PC-3 (cell line): ENCODE data around the gene GJE1. TPM values are rescaled to one million over a fixed set of nuclear protein-coding genes. Genes with fewer than 3 reads are reported as not detected.

Experiments
- ATAC-seq: fragments of 200-7000 bp; cut with Tn5 transposase; 2 replicates; pipeline ENCODE4 v1.9.1; 2020; ENCODE audit warnings: mild to moderate bottlenecking, moderate library complexity
- BruUV-seq: library from RNA; stranded (reverse); fragments of 400-500 nt; replicated peaks from 2 replicates; lab custom pipeline; 2021; lab: Mats Ljungman, UMichigan
- CTCF ChIA-PET: fragments of 300-600 bp; sonication (Branson Sonifier 250); formaldehyde crosslinking; loops from one replicate; lab custom pipeline; 2022; ENCODE audit warnings: antibody characterized with exemption; lab: Charles Lee
- POLR2A ChIA-PET: fragments of 300-600 bp; sonication (Branson Sonifier 250); formaldehyde crosslinking; loops from one replicate; lab custom pipeline; 2022; ENCODE audit warnings: antibody characterized with exemption; ENCODE audit not compliant: unreplicated experiment; lab: Charles Lee
- DNase-seq: peaks from one replicate; pipeline ENCODE4 v3.0.0-alpha.2; 2015
- H2AFZ ChIP-seq: fragments of 300-600 bp; sonication (generic); 2 replicates; pipeline ENCODE4 v1.6.0; 2016; ENCODE audit warnings: antibody characterized with exemption, low read length
- H3F3A ChIP-seq: fragments of 300-600 bp; sonication (generic); one replicate; pipeline ENCODE4 v1.6.0; 2017; ENCODE audit warnings: antibody characterized with exemption, low read length, control low read depth, mild to moderate bottlenecking; ENCODE audit not compliant: unreplicated experiment
- H3K27ac ChIP-seq: fragments of 300-600 bp; sonication (generic); 2 replicates; pipeline ENCODE4 v1.5.1; 2016; ENCODE audit warnings: mild to moderate bottlenecking, low read length
- H3K27me3 ChIP-seq: fragments of 300-600 bp; sonication (generic); 2 replicates; pipeline ENCODE4 v1.6.1; 2016; ENCODE audit warnings: low read length, mixed read lengths
- H3K36me3 ChIP-seq: fragments of 300-600 bp; sonication (generic); 2 replicates; pipeline ENCODE4 v1.6.1; 2016; ENCODE audit warnings: low read depth, mixed run types, low read length, mixed read lengths
- H3K4me1 ChIP-seq: fragments of 300-600 bp; sonication (generic); 2 replicates; pipeline ENCODE4 v1.5.1; 2016; ENCODE audit warnings: low read length; ENCODE audit not compliant: insufficient read depth
- H3K4me2 ChIP-seq: fragments of 300-600 bp; sonication (generic); 2 replicates; pipeline ENCODE4 v1.6.0; 2016; ENCODE audit warnings: low read length
- H3K4me3 ChIP-seq: fragments of 300-600 bp; sonication (generic); 2 replicates; pipeline ENCODE4 v1.5.1; 2016; ENCODE audit warnings: mild to moderate bottlenecking, low read length, mixed read lengths
- H3K79me2 ChIP-seq: fragments of 300-600 bp; sonication (generic); 2 replicates; pipeline ENCODE4 v1.6.1; 2017; ENCODE audit warnings: low read length, mixed read lengths
- H3K9ac ChIP-seq: fragments of 300-600 bp; sonication (generic); 2 replicates; pipeline ENCODE4 v1.6.0; 2016; ENCODE audit warnings: mild to moderate bottlenecking, low read length
- H3K9me2 ChIP-seq: fragments of 300-600 bp; sonication (generic); replicated peaks from 2 replicates; pipeline ENCODE4 v1.6.1; 2016; ENCODE audit warnings: mixed run types, low read length, mixed read lengths
- H3K9me3 ChIP-seq: fragments of 300-600 bp; sonication (generic); 2 replicates; pipeline ENCODE4 v1.6.1; 2016; ENCODE audit warnings: low read length, mixed read lengths
- H4K20me1 ChIP-seq: fragments of 300-600 bp; sonication (generic); 2 replicates; pipeline ENCODE4 v1.6.1; 2016; ENCODE audit warnings: low read length, mixed read lengths
- EZH2 ChIP-seq: fragments of 300-600 bp; sonication (generic); IDR thresholded peaks from one replicate; pipeline ENCODE4 v1.6.1; 2017; ENCODE audit warnings: antibody characterized with exemption, mild to moderate bottlenecking, low read length; ENCODE audit not compliant: unreplicated experiment
- EZH2phosphoT487 ChIP-seq: fragments of 300-600 bp; sonication (generic); IDR thresholded peaks from 2 replicates; pipeline ENCODE4 v1.6.1; 2018; ENCODE audit warnings: mild to moderate bottlenecking, antibody characterized with exemption, low read length, borderline replicate concordance
- intact Hi-C: fragments of 100-400 bp; cut with micrococcal nuclease; formaldehyde crosslinking; loops from 2 replicates; pipeline ENCODE4 v1.9.0; 2023
- total RNA-seq: library from RNA; depleted of rRNA; stranded (reverse); fragments of >200 nt; gene quantifications from 2 replicates; pipeline ENCODE4 v1.2.3, GENCODE V29; 2014
- TF ChIP-seq, protein P1 (sequence below): fragments of 300-600 bp; sonication (generic); conservative IDR thresholded peaks from 2 replicates; pipeline ENCODE4 v1.5.1; 2017; ENCODE audit warnings: antibody characterized with exemption, low read depth, mild to moderate bottlenecking, low read length

GJE1 gene
- total RNA-seq, 1 experiment from 2014 or later, result not detected

GRCh38 chr6:142165227-142165626, 32.5 kb downstream of the GJE1 start:
- H3K9me2 ChIP-seq, result no peaks in the 10 kb centered on the region
- H3K27me3 ChIP-seq, result no peaks in the 10 kb centered on the region
- TF ChIP-seq, protein P1, sequence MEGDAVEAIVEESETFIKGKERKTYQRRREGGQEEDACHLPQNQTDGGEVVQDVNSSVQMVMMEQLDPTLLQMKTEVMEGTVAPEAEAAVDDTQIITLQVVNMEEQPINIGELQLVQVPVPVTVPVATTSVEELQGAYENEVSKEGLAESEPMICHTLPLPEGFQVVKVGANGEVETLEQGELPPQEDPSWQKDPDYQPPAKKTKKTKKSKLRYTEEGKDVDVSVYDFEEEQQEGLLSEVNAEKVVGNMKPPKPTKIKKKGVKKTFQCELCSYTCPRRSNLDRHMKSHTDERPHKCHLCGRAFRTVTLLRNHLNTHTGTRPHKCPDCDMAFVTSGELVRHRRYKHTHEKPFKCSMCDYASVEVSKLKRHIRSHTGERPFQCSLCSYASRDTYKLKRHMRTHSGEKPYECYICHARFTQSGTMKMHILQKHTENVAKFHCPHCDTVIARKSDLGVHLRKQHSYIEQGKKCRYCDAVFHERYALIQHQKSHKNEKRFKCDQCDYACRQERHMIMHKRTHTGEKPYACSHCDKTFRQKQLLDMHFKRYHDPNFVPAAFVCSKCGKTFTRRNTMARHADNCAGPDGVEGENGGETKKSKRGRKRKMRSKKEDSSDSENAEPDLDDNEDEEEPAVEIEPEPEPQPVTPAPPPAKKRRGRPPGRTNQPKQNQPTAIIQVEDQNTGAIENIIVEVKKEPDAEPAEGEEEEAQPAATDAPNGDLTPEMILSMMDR, result no peak
- TF ChIP-seq EZH2phosphoT487 (no peak), EZH2 (no peak)
- no peak overlapping the region for H3K4me3 ChIP-seq
- ATAC-seq, result no peak
- peaks cover 4% of the 10 kb centered on the region; the same call in 1 of the 2 replicates for H3K36me3 ChIP-seq
- peaks cover 3% of the 10 kb centered on the region for H3F3A ChIP-seq
- H4K20me1 ChIP-seq, result 0 out of 2 replicates have a peak, but pooled peaks cover 4% of the 10 kb centered on the region
- ChIA-PET POLR2A (no interaction called here), CTCF (no interaction called here)
- no peak overlapping the region for H3K4me2 ChIP-seq
- peaks cover 54% of the 10 kb centered on the region for H3K79me2 ChIP-seq
- intact Hi-C loops, result no loop called here
- no peak overlapping the region for H2AFZ ChIP-seq
- H3K27ac ChIP-seq, result no peak overlapping the region
- BruUV-seq, result no TSS peak
- DNase-seq, result no peak
- peaks cover 15% of the 10 kb centered on the region; the same call in 1 of the 2 replicates for H3K4me1 ChIP-seq
- H3K9me3 ChIP-seq, result no peaks in the 10 kb centered on the region
- no peak overlapping the region for H3K9ac ChIP-seq

DNA sequence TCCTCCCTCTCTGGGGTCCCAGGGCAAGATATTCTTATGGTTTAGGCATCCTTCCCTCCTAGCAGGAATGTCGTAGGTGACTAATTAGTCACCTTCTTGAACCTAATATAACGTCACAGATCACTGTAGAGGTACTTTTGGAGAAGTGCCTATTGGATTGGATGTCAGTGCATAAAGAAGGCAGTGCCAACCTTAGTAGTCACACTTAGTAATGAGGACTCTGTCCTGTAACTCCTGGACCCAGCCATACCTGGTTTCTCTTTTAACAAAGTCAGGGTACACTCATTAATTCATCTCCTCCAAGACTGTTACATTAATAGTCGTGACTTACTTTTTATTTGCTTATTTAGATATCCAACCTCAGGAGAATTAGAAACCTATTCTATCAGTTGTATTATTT, 34.3 kb downstream of the GJE1 start:
- no peaks in the 10 kb centered on the region for H3K4me1 ChIP-seq
- POLR2A ChIA-PET, result no interaction called here
- H3K36me3 ChIP-seq, result peaks cover 4% of the 10 kb centered on the region
- H3K27me3 ChIP-seq, result no peaks in the 10 kb centered on the region
- H4K20me1 ChIP-seq, result 0 out of 2 replicates have a peak, but pooled peaks cover 4% of the 10 kb centered on the region
- H3K4me3 ChIP-seq, result no peak overlapping the region
- no peak overlapping the region for H2AFZ ChIP-seq
- no peak for TF ChIP-seq EZH2
- TF ChIP-seq, protein P1, result no peak
- no peak for TF ChIP-seq EZH2phosphoT487
- BruUV-seq, result no TSS peak
- H3K9ac ChIP-seq, result no peak overlapping the region
- no peak for DNase-seq
- no peaks in the 10 kb centered on the region for H3K9me3 ChIP-seq
- CTCF ChIA-PET, result no interaction called here
- no peak for ATAC-seq
- H3K9me2 ChIP-seq, result no peaks in the 10 kb centered on the region
- H3K27ac ChIP-seq, result no peak overlapping the region
- intact Hi-C loops, result no loop called here
- peaks cover 3% of the 10 kb centered on the region for H3F3A ChIP-seq
- H3K4me2 ChIP-seq, result no peak overlapping the region
- peaks cover 36% of the 10 kb centered on the region for H3K79me2 ChIP-seq

DNA sequence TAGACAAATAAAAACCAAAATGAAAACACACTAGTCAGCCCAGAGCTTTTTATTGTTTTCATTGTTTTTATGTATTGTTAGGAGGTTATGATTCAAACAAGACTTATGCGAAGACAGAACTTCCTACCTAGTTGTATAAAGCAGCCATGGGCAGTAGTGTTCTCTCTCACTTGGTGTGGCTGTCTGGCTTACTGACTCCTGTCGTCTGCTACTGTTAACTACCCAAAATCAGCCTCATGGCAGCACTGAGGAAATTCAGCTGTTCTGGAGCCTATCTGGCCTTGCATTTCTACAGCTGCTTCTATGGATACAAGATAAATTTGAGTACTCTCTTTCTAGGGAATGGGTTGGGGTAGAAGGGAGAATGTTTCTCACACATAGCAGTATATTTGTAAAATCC, 34.8 kb downstream of the GJE1 start:
- ATAC-seq, result no peak
- ChIA-PET CTCF (no interaction called here), POLR2A (no interaction called here)
- TF ChIP-seq EZH2phosphoT487 (no peak), EZH2 (no peak)
- TF ChIP-seq, protein P1, result no peak
- intact Hi-C loops, result no loop called here
- H3K79me2 ChIP-seq, result peaks cover 31% of the 10 kb centered on the region
- no peak overlapping the region for H3K9ac ChIP-seq
- no peak overlapping the region for H3K4me2 ChIP-seq
- H3K9me2 ChIP-seq, result no peaks in the 10 kb centered on the region
- H3K4me1 ChIP-seq, result no peaks in the 10 kb centered on the region
- H3K9me3 ChIP-seq, result no peaks in the 10 kb centered on the region
- peaks cover 6% of the 10 kb centered on the region for H3K36me3 ChIP-seq
- peaks cover 3% of the 10 kb centered on the region for H3F3A ChIP-seq
- H2AFZ ChIP-seq, result no peak overlapping the region
- no peak overlapping the region for H3K4me3 ChIP-seq
- no peaks in the 10 kb centered on the region for H3K27me3 ChIP-seq
- DNase-seq, result no peak
- H4K20me1 ChIP-seq, result 0 out of 2 replicates have a peak, but pooled peaks cover 4% of the 10 kb centered on the region
- H3K27ac ChIP-seq, result no peak overlapping the region
- BruUV-seq, result no TSS peak
